H9 (cell line): ENCODE data around the gene NCDN. TPM values are rescaled to one million over a fixed set of nuclear protein-coding genes. Genes with fewer than 3 reads are reported as not detected.

Source experiments
- DNase-seq: peaks from one replicate; pipeline ENCODE4 v3.0.0-alpha.2; 2017
- H2AFZ ChIP-seq: one replicate; pipeline ENCODE4 v1.6.1; 2013; ENCODE audit warnings: mild to moderate bottlenecking, low read length, control low read depth, moderate library complexity
- H2AK5ac ChIP-seq: 2 replicates; pipeline ENCODE4 v1.6.1; 2013; ENCODE audit warnings: low read length, control low read depth, mixed read lengths; ENCODE audit not compliant: insufficient read length
- H2BK120ac ChIP-seq: one replicate; pipeline ENCODE4 v1.6.1; 2013; ENCODE audit warnings: low read depth, mild to moderate bottlenecking, low read length, control low read depth, inconsistent platforms; ENCODE audit not compliant: poor library complexity, severe bottlenecking
- H2BK12ac ChIP-seq: 2 replicates; pipeline ENCODE4 v1.6.1; 2013; ENCODE audit warnings: low read length, control low read depth, mixed read lengths, low read depth; ENCODE audit not compliant: insufficient read length
- H2BK15ac ChIP-seq: 2 replicates; pipeline ENCODE4 v1.6.1; 2013; ENCODE audit warnings: low read depth, low read length, control low read depth
- H2BK20ac ChIP-seq: one replicate; pipeline ENCODE4 v1.6.1; 2013; ENCODE audit warnings: low read depth, mild to moderate bottlenecking, low read length, control low read depth, inconsistent platforms; ENCODE audit not compliant: poor library complexity, severe bottlenecking
- H2BK5ac ChIP-seq: 2 replicates; pipeline ENCODE4 v1.6.1; 2013; ENCODE audit warnings: low read length, control low read depth, mixed read lengths; ENCODE audit not compliant: insufficient read length
- H3K14ac ChIP-seq: 2 replicates; pipeline ENCODE4 v1.6.1; 2013; ENCODE audit warnings: low read length, control low read depth; ENCODE audit not compliant: insufficient read depth
- H3K18ac ChIP-seq: 2 replicates; pipeline ENCODE4 v1.6.1; 2013; ENCODE audit warnings: low read depth, mild to moderate bottlenecking, mixed read lengths, low read length, control low read depth; ENCODE audit not compliant: insufficient read length
- H3K23ac ChIP-seq: 2 replicates; pipeline ENCODE4 v1.6.1; 2013; ENCODE audit warnings: low read length, control low read depth, mixed read lengths, low read depth; ENCODE audit not compliant: insufficient read length
- H3K23me2 ChIP-seq: 2 replicates; pipeline ENCODE4 v1.6.1; 2013; ENCODE audit warnings: low read depth, mild to moderate bottlenecking, mixed read lengths, low read length, control low read depth; ENCODE audit not compliant: insufficient read length, poor library complexity, severe bottlenecking
- H3K27ac ChIP-seq: 2 replicates; pipeline ENCODE4 v1.5.1; 2013; ENCODE audit warnings: low read length, control low read depth, mixed read lengths, low read depth; ENCODE audit not compliant: insufficient read length
- H3K27me3 ChIP-seq: 2 replicates; pipeline ENCODE4 v1.6.1; 2013; ENCODE audit warnings: low read length, control low read depth, inconsistent platforms; ENCODE audit not compliant: insufficient read depth
- H3K4ac ChIP-seq: 2 replicates; pipeline ENCODE4 v1.6.1; 2013; ENCODE audit warnings: low read depth, mild to moderate bottlenecking, control low read depth, inconsistent platforms, low read length, moderate library complexity
- H3K4me1 ChIP-seq: 2 replicates; pipeline ENCODE4 v1.6.1; 2013; ENCODE audit warnings: low read length, control low read depth, inconsistent platforms; ENCODE audit not compliant: insufficient read depth
- H3K4me2 ChIP-seq: 2 replicates; pipeline ENCODE4 v1.6.1; 2013; ENCODE audit warnings: low read length, control low read depth, mixed read lengths; ENCODE audit not compliant: insufficient read length, insufficient read depth
- H3K56ac ChIP-seq: 2 replicates; pipeline ENCODE4 v1.6.1; 2013; ENCODE audit warnings: low read depth, mild to moderate bottlenecking, mixed read lengths, low read length, control low read depth; ENCODE audit not compliant: insufficient read length
- H3K79me1 ChIP-seq: 2 replicates; pipeline ENCODE4 v1.6.1; 2013; ENCODE audit warnings: low read depth, mild to moderate bottlenecking, moderate library complexity, low read length, control low read depth, inconsistent platforms; ENCODE audit not compliant: insufficient read depth, poor library complexity, severe bottlenecking
- H3K79me2 ChIP-seq: 2 replicates; pipeline ENCODE4 v1.6.1; 2013; ENCODE audit warnings: low read length, control low read depth, inconsistent platforms; ENCODE audit not compliant: insufficient read depth
- H3K9ac ChIP-seq: 2 replicates; pipeline ENCODE4 v1.6.1; 2013; ENCODE audit warnings: low read length, control low read depth, mixed read lengths; ENCODE audit not compliant: insufficient read length; ENCODE audit errors: extremely low read depth
- H3K9me3 ChIP-seq: one replicate; pipeline ENCODE4 v1.6.1; 2013; ENCODE audit warnings: low read depth, low read length, inconsistent platforms; ENCODE audit not compliant: control insufficient read depth
- H3T11ph ChIP-seq: one replicate; pipeline ENCODE4 v1.6.1; 2013; ENCODE audit warnings: mild to moderate bottlenecking, low read length, control low read depth, inconsistent platforms
- H4K20me1 ChIP-seq: one replicate; pipeline ENCODE4 v1.6.1; 2013; ENCODE audit not compliant: control insufficient read depth, insufficient read length, insufficient read depth
- H4K5ac ChIP-seq: 2 replicates; pipeline ENCODE4 v1.6.1; 2013; ENCODE audit warnings: low read depth, mild to moderate bottlenecking, mixed read lengths, low read length, control low read depth; ENCODE audit not compliant: insufficient read length
- H4K8ac ChIP-seq: replicated peaks from 2 replicates; pipeline ENCODE4 v1.6.1; 2013; ENCODE audit warnings: low read length, control low read depth, mixed read lengths, low read depth; ENCODE audit not compliant: insufficient read length
- H4K91ac ChIP-seq: 2 replicates; pipeline ENCODE4 v1.6.1; 2013; ENCODE audit warnings: low read depth, mild to moderate bottlenecking, moderate library complexity, mixed read lengths, low read length, control low read depth; ENCODE audit not compliant: insufficient read length
- H3K27ac Mint-ChIP-seq, 3 experiments: 2 replicates in 2 of 3; 3 replicates in 1 of 3; pipeline ENCODE4 v1.8.0; 2020 to 2021; ENCODE audit warnings: mixed read lengths in 3 of 3, mild to moderate bottlenecking in 1 of 3, moderate library complexity in 1 of 3
- H3K27me3 Mint-ChIP-seq: 2 replicates; pipeline ENCODE4 v1.8.0; 2021; ENCODE audit warnings: low read depth, mild to moderate bottlenecking, moderate library complexity, mixed read lengths
- H3K36me3 Mint-ChIP-seq, 3 experiments: 2 replicates in 2 of 3; 3 replicates in 1 of 3; pipeline ENCODE4 v1.8.0; 2020 to 2021; ENCODE audit warnings: low read depth in 3 of 3, mixed read lengths in 3 of 3; ENCODE audit not compliant: insufficient read depth in 1 of 3
- H3K4me1 Mint-ChIP-seq, 2 experiments: 2 replicates each; pipeline ENCODE4 v1.8.0; 2020; ENCODE audit warnings: mixed read lengths in 2 of 2
- H3K4me3 Mint-ChIP-seq, 2 experiments: 2 replicates in 1 of 2; 3 replicates in 1 of 2; pipeline ENCODE4 v1.8.0; 2020 to 2021; ENCODE audit warnings: mild to moderate bottlenecking in 2 of 2, mixed read lengths in 2 of 2, moderate library complexity in 1 of 2
- H3K9me3 Mint-ChIP-seq, 2 experiments: 2 replicates in 1 of 2; 3 replicates in 1 of 2; pipeline ENCODE4 v1.8.0; 2020; ENCODE audit warnings: mild to moderate bottlenecking in 2 of 2, mixed read lengths in 2 of 2, moderate library complexity in 1 of 2
- CTCF ChIP-seq: fragments of 200-600 bp; sonication (generic); conservative IDR thresholded peaks from 3 replicates; pipeline ENCODE4 v1.8.0; 2021; ENCODE audit warnings: antibody characterized with exemption, mild to moderate bottlenecking
- WGBS: extraction: QIAGEN DNeasy Blood & Tissue Kit; methylation state at CpG from one replicate; pipeline ENCODE4 v1.1.7; 2013; ENCODE audit warnings: missing lambda C conversion rate, low lambda C conversion rate, mixed read lengths; ENCODE audit not compliant: insufficient read length; ENCODE audit errors: extremely low coverage; 5-methylcytosine and 5-hydroxymethylcytosine counted together
- total RNA-seq: library from RNA; stranded (reverse); gene quantifications from 2 replicates; pipeline ENCODE4 v1.2.1, GENCODE V29; 2021

The NCDN gene
- total RNA-seq, 1 experiment from 2014 or later = 44.2 TPM

GRCh38 chr1:35524106-35524505 is 33.5 kb upstream of the NCDN start:
- Histone ChIP-seq H3K56ac (no peak overlapping the region), H4K5ac (no peak overlapping the region), H2BK12ac (no peak overlapping the region), H3K14ac (no peak overlapping the region), H2BK20ac (no peak overlapping the region), H3K4me2 (no peak overlapping the region), H3K9me3 (no peaks in the 10 kb centered on the region), H4K8ac (no peak overlapping the region), H2AK5ac (no peak overlapping the region), H3K27ac (no peak overlapping the region), H3K4ac (no peak overlapping the region), H3K79me2 (no peaks in the 10 kb centered on the region), H3K23me2 (no peaks in the 10 kb centered on the region), H4K91ac (no peak overlapping the region), H3K9ac (no peak overlapping the region), H2BK5ac (no peak overlapping the region), H3T11ph (no peak overlapping the region), H3K4me1 (peaks cover 4% of the 10 kb centered on the region; the same call in 1 of the 2 replicates), H2BK120ac (no peak overlapping the region), H2BK15ac (no peak overlapping the region), H4K20me1 (no peaks in the 10 kb centered on the region), H3K23ac (no peak overlapping the region), H2AFZ (no peak overlapping the region), H3K18ac (no peak overlapping the region), H3K79me1 (no peaks in the 10 kb centered on the region), H3K27me3 (no peaks in the 10 kb centered on the region)
- H3K4me3 Mint-ChIP-seq = no peak overlapping the region
- no peak for DNase-seq
- peaks cover 18 to 22% (median 20%) of the 10 kb centered on the region in 3 experiments for H3K36me3 Mint-ChIP-seq
- no CpG with 5 or more reads among the region's 2 CpGs for WGBS
- no peaks in the 10 kb centered on the region for H3K27me3 Mint-ChIP-seq
- H3K9me3 Mint-ChIP-seq = peaks cover 7 to 8% of the 10 kb centered on the region in 2 experiments; a peak in 4 of 5 replicates
- TF ChIP-seq CTCF = no peak
- no peak overlapping the region; a peak in 1 of 7 replicates for H3K27ac Mint-ChIP-seq
- H3K4me1 Mint-ChIP-seq = peaks cover 17 to 19% of the 10 kb centered on the region in 2 experiments
